Astrocyte (in vitro differentiated cells and primary cell): Measurements from ENCODE around the gene F13A1. TPM values are rescaled to one million over a fixed set of nuclear protein-coding genes. Genes with fewer than 3 reads are reported as not detected.

ENCODE experiments used
- DNase-seq: peaks from one replicate; pipeline ENCODE4 v3.0.0-alpha.2; 2010; ENCODE audit warnings: low read depth
- FAIRE-seq: peaks from 2 replicates; lab custom pipeline; 2011; peaks lifted over from hg19 to GRCh38; lab: Jason Lieb, UNC
- H2AFZ ChIP-seq: 2 replicates; pipeline ENCODE4 v1.6.0; 2012; ENCODE audit warnings: low read depth, low read length, inconsistent platforms
- H3K27ac ChIP-seq: 2 replicates; pipeline ENCODE4 v1.5.1; 2011; ENCODE audit warnings: low read depth, low read length, inconsistent platforms
- H3K27me3 ChIP-seq: 2 replicates; pipeline ENCODE4 v1.6.0; 2011; ENCODE audit warnings: low read length, inconsistent platforms; ENCODE audit not compliant: insufficient read depth
- H3K36me3 ChIP-seq: 2 replicates; pipeline ENCODE4 v1.5.1; 2011; ENCODE audit warnings: low read length, inconsistent platforms; ENCODE audit not compliant: insufficient read depth
- H3K4me1 ChIP-seq: 2 replicates; pipeline ENCODE4 v1.5.1; 2011; ENCODE audit warnings: low read length, inconsistent platforms; ENCODE audit not compliant: insufficient read depth
- H3K4me2 ChIP-seq: 2 replicates; pipeline ENCODE4 v1.6.0; 2012; ENCODE audit warnings: low read length, inconsistent platforms
- H3K4me3 ChIP-seq: 2 replicates; pipeline ENCODE4 v1.5.1; 2011; ENCODE audit warnings: low read depth, mild to moderate bottlenecking, low read length, inconsistent platforms; ENCODE audit not compliant: insufficient read depth
- H3K79me2 ChIP-seq: 2 replicates; pipeline ENCODE4 v1.6.0; 2012; ENCODE audit warnings: mild to moderate bottlenecking, low read length, inconsistent platforms; ENCODE audit not compliant: insufficient read depth
- H3K9ac ChIP-seq: 2 replicates; pipeline ENCODE4 v1.6.0; 2012; ENCODE audit warnings: mild to moderate bottlenecking, low read length, inconsistent platforms
- H3K9me3 ChIP-seq: 2 replicates; pipeline ENCODE4 v1.5.1; 2012; ENCODE audit warnings: low read depth, mild to moderate bottlenecking, low read length, inconsistent platforms; ENCODE audit not compliant: insufficient read depth
- H4K20me1 ChIP-seq: 2 replicates; pipeline ENCODE4 v1.6.0; 2012; ENCODE audit warnings: low read length, inconsistent platforms; ENCODE audit not compliant: insufficient read depth
- H3K27ac Mint-ChIP-seq: one replicate; pipeline ENCODE4 v1.8.0; 2021; ENCODE audit warnings: mild to moderate bottlenecking, mixed read lengths; ENCODE audit not compliant: unreplicated experiment
- H3K27me3 Mint-ChIP-seq: one replicate; pipeline ENCODE4 v1.8.0; 2021; ENCODE audit warnings: low read depth, mixed read lengths; ENCODE audit not compliant: unreplicated experiment
- H3K36me3 Mint-ChIP-seq: one replicate; pipeline ENCODE4 v1.8.0; 2021; ENCODE audit warnings: low read depth, mixed read lengths; ENCODE audit not compliant: unreplicated experiment
- H3K4me1 Mint-ChIP-seq: one replicate; pipeline ENCODE4 v1.8.0; 2021; ENCODE audit warnings: low read depth, mixed read lengths; ENCODE audit not compliant: unreplicated experiment
- H3K4me3 Mint-ChIP-seq: one replicate; pipeline ENCODE4 v1.8.0; 2021; ENCODE audit warnings: mild to moderate bottlenecking, moderate library complexity, mixed read lengths; ENCODE audit not compliant: unreplicated experiment
- H3K9me3 Mint-ChIP-seq: one replicate; pipeline ENCODE4 v1.8.0; 2021; ENCODE audit warnings: mild to moderate bottlenecking, mixed read lengths; ENCODE audit not compliant: unreplicated experiment
- CTCF ChIP-seq: IDR thresholded peaks from 2 replicates; pipeline ENCODE4 v1.5.1; 2011; ENCODE audit warnings: low read depth, mild to moderate bottlenecking, inconsistent platforms, low read length, moderate library complexity; ENCODE audit not compliant: insufficient read depth
- EZH2 ChIP-seq: IDR thresholded peaks from 2 replicates; pipeline ENCODE4 v1.6.1; 2012; ENCODE audit warnings: mild to moderate bottlenecking, low read length, inconsistent platforms; ENCODE audit not compliant: insufficient read depth
- total RNA-seq: library from RNA; stranded (reverse); gene quantifications from 2 replicates; pipeline ENCODE4 v1.2.1, GENCODE V29; 2021

F13A1 gene
- total RNA-seq, 1 donor from 2014 or later: 10.1 TPM

DNA sequence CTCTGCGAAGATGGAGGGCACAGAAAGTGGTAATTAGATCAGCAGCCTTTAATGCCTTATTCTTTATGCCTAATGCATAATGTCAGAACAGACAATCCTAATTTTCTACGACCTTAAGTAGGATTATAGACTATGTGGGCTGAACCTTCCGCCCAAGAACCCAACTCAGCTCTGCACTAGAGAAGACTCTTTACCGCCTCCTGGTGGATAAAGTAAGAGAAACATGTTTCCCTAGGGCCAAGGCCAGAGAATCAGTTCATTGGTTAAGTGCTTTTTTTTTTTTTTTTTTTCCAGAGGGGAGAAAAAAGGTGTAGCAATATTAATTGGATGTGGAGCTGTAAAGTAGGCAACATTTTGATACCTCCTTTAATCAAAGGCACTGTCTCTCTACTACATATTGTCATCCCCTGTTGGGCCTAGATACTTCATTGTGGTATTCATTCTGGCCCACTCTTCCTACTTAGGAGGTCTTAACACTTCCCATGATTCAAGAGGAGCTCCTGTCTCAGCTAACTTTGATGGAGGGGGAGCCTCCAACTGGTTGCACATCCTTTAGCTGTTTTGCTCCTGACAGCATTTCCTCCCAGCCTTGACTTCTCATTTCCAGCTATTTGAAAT is 188.9 kb downstream of the F13A1 start:
- H3K36me3 ChIP-seq: no peaks in the 10 kb centered on the region
- H2AFZ ChIP-seq: no peak overlapping the region
- no peak overlapping the region for H3K9ac ChIP-seq
- H3K9me3 ChIP-seq: no peaks in the 10 kb centered on the region
- FAIRE-seq: no peak
- no peak overlapping the region for H3K27ac Mint-ChIP-seq
- H3K9me3 Mint-ChIP-seq: no peaks in the 10 kb centered on the region
- H3K4me2 ChIP-seq: no peak overlapping the region
- H3K4me1 ChIP-seq: no peaks in the 10 kb centered on the region
- H3K4me1 Mint-ChIP-seq: no peaks in the 10 kb centered on the region
- no peaks in the 10 kb centered on the region for H3K79me2 ChIP-seq
- no peak overlapping the region for H3K4me3 Mint-ChIP-seq
- no peaks in the 10 kb centered on the region for H4K20me1 ChIP-seq
- H3K27me3 Mint-ChIP-seq: peaks cover 5% of the 10 kb centered on the region
- no peak overlapping the region for H3K27ac ChIP-seq
- H3K4me3 ChIP-seq: no peak overlapping the region
- no peaks in the 10 kb centered on the region for H3K27me3 ChIP-seq
- no peaks in the 10 kb centered on the region for H3K36me3 Mint-ChIP-seq
- TF ChIP-seq CTCF: peak; percentile 3
- TF ChIP-seq EZH2: no peak
- DNase-seq: no peak

DNA sequence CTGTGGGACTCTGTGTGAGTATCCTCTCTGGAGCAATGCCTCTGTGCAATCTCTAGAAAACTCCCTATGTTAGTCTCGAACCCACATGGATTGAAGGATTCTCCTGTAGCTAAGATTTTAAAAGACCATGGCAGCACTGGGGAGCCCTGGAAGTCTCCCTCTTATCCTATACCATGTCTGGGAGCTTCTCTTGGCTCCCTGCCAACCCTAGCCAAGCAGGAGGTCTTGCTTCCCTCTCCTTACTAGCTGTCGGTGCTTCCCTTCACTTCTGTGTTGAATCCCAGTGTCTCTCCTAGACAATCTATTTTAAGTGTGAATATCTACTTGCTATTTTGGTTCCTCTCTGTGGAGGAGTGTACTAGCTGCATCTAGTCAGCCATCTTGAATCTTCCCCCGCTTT is 195.0 kb downstream of the F13A1 start:
- H3K4me1 Mint-ChIP-seq: no peaks in the 10 kb centered on the region
- DNase-seq: no peak
- peaks cover 12% of the 10 kb centered on the region for H3K9me3 Mint-ChIP-seq
- Histone ChIP-seq H3K9ac (no peak overlapping the region), H3K36me3 (no peaks in the 10 kb centered on the region), H3K79me2 (no peaks in the 10 kb centered on the region), H3K4me1 (no peaks in the 10 kb centered on the region), H3K4me2 (no peak overlapping the region), H3K9me3 (no peaks in the 10 kb centered on the region), H2AFZ (no peak overlapping the region), H3K4me3 (no peak overlapping the region), H4K20me1 (no peaks in the 10 kb centered on the region), H3K27me3 (no peaks in the 10 kb centered on the region), H3K27ac (no peak overlapping the region)
- TF ChIP-seq EZH2 (no peak), CTCF (no peak)
- H3K27ac Mint-ChIP-seq: no peak overlapping the region
- peaks cover 14% of the 10 kb centered on the region for H3K27me3 Mint-ChIP-seq
- H3K4me3 Mint-ChIP-seq: no peak overlapping the region
- FAIRE-seq: no peak
- no peaks in the 10 kb centered on the region for H3K36me3 Mint-ChIP-seq

GRCh38 chr6:6123803-6124202 is 196.7 kb downstream of the F13A1 start:
- Mint-ChIP-seq H3K4me1 (no peaks in the 10 kb centered on the region), H3K9me3 (peaks cover 12% of the 10 kb centered on the region), H3K27ac (no peak overlapping the region), H3K27me3 (peaks cover 9% of the 10 kb centered on the region), H3K4me3 (no peak overlapping the region), H3K36me3 (no peaks in the 10 kb centered on the region)
- no peaks in the 10 kb centered on the region for H3K36me3 ChIP-seq
- H3K27ac ChIP-seq: no peak overlapping the region
- H4K20me1 ChIP-seq: no peaks in the 10 kb centered on the region
- DNase-seq: no peak
- no peaks in the 10 kb centered on the region for H3K79me2 ChIP-seq
- no peak overlapping the region for H2AFZ ChIP-seq
- FAIRE-seq: no peak
- TF ChIP-seq EZH2 (no peak), CTCF (no peak)
- no peaks in the 10 kb centered on the region for H3K27me3 ChIP-seq
- H3K4me1 ChIP-seq: no peaks in the 10 kb centered on the region
- no peak overlapping the region for H3K4me2 ChIP-seq
- H3K4me3 ChIP-seq: no peak overlapping the region
- H3K9ac ChIP-seq: no peak overlapping the region
- no peaks in the 10 kb centered on the region for H3K9me3 ChIP-seq
